GM21529 (cell line): ENCODE results near the gene TESK1.
"Not testable (repeated sequence)": the region's sequence is repeated elsewhere in the genome, so short reads cannot be mapped to it uniquely, and the experiment has no call there.

Experiments
- ATAC-seq: cut with Tn5 transposase; IDR thresholded peaks from one replicate; pipeline ENCODE4 v1.9.1; 2021; ENCODE audit not compliant: unreplicated experiment

Gene TESK1

DNA sequence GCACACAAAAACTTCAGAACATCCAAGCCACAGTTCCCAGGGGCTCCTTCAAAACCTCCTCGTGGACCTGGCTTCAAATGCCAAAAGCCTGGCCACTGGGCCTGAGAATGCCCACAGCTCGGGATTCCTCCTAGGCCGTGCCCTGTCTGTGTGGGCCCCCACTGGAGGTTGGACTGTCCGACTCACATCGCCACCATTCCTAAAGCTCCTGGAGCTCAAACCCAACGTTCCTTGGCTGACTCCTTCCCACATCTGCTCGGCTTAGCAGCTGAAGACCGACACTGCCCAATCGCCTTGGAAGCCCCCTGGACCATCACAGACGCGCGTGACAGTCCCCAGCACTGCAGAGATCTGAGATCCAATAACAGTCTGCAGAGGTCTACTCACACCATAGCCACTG lies 38.0 kb downstream of the TESK1 start:
- no peak for ATAC-seq

DNA sequence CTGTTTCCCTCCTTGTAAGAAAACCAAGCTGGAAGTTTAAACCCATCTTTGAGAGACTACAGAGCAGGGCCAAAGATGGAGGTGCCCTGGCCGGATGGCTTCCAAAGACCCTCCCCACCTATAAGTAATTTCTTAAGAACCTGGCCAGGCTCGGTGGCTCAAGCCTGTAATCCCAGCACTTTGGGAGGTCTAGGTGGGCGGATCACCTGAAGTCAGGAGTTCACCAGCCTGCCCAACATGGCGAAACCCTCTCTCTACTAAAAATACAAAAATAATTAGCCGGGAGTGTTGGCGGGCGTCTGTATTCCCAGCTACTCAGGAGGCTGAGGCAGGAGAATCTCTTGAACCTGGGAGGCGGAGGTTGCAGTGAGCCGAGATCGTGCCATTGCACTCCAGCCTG lies 40.7 kb downstream of the TESK1 start:
- not testable (repeated sequence) for ATAC-seq

DNA sequence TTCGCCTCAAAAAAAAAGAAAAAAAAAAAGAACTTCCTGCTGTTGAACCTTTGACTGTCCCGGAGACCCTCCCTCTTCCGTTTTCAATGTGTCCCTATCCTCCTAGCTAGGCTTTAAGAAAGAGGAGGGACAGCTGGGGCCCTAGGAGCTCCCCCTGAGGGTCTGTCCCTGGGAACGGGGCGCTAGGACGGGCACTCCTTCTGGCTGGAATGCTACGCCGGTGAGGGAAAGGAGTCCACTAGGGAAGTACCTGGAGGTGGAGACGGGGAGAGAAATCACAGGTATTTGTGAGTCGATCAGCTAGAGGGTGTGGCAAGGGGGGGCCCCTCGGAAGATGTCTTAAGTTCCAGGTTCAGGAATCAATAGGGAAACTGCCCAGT lies 41.1 kb downstream of the TESK1 start:
- no peak for ATAC-seq

DNA sequence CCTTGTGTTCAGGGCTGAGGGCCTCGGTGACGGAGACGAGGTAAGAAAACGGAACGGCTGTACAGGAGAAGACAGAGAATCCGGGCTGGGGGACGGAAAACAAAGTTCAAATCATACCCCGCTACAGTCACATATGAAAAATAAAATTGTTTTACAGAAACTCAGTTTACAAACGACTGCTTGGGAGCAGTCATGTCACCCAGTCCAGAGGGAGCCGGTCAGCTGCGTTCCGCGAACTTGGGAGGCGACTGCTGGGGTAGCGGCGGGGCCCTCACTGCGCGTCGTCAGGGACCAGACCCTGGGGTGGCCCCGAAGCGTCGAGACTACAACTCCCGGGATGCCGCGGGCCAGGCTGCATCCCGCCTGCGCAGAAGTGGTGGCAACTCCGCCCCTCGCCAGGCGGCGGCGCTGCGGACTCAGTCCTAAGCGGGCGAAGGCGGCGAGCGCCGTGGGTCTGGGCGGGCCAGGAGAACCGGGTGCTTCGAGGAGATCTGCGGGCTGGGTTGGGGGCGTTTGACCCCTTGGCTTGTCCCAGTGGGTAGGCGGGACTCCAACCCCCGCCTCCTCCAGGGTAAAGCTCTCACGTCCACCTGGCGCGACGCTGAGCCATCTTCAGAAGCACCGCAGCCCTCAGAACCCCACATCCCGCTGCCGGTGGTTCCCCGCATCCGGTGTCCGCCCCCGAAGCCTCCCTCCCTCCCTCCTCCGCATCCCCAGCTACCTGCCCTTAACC lies 41.6 kb downstream of the TESK1 start:
- ATAC-seq, result peak; percentile 77

DNA sequence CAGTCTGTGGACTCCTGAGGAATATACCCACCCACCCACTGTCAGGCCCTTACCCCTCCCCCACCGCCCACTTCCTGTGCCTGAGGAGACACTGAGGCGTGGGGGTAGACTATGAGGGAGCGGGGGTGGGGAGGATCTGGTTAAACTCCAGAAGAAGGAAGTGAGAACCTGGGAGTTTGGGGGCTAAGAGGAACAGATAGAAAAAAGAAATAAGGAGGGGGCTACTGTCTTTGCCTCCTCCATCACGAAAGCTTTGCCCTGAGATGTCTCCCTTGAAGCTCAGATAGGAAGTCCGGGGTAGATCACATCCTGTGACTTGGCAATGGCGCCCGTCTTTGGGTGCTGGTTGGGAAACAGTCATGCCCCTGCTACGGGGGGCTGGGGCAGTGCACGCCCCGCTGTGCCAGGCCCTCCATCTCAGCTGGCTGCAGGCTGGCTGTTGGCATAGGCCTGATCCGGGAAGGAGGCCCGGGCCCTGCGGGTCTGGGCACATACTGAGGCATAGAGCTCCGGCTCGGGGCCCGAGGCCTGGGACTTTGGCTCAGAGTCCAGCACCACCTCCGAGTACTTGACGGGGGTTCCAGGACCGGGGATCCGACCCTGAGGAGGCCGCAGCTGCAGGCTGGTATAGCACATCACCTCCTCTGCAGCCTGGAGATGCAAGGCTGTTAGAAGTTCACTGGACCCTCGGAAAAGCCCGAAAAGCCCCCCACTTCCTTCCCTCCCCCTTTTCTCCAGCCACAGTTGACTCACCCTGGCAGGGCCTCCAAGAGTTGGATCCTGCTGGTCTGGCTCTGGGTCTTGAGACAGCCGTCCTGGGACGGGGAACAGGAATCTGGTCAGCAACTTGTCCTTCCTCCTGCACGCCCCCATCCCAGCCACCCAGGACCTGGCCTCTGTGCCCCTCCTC lies 44.6 kb downstream of the TESK1 start:
- ATAC-seq, result no peak

DNA sequence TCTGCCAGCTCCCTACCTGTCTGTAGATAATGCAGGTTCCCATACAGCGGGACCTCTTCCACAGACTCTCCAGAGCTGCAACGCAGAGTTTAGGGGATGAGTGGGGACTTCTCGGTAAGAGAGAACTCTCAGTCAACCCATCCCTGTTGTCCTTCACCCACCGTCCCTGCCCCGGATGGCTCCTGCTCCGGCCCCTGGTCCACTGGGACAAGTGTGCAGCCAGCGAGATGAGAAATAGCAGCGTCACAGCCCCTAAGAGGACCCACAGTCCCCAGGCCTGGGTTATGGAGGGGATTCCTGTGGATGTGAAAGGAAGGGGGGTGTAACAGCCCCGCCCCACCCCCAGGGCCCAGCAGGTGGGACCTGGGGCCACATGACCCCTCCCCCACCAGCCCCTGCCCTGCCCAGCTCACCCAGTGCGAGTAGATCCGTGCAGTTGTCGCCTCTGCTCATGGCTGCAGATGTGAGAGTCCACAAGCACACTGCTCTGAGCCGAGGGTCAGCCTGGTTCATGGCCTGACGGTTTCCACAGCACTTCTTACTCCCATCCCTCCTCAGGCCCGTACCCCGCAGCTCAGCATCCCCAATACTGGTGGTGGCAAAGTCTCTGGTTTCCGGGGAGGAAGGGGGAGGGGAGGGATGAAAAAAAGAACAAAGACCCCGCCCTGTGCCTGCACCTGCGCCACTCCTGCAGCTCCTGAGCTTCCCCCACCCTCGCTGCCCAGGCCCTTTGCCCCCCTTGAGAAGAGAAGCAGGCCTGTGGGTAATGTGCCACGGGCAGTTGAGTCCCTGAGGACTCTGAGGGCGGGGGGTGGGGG lies 45.5 kb downstream of the TESK1 start, which contains the start of gene SIT1:
TSS of gene SIT1 (minus strand) at position 591 of the 818 bp plus-strand sequence. CDS start at position 513, 78 bp downstream.
- no peak for ATAC-seq

DNA sequence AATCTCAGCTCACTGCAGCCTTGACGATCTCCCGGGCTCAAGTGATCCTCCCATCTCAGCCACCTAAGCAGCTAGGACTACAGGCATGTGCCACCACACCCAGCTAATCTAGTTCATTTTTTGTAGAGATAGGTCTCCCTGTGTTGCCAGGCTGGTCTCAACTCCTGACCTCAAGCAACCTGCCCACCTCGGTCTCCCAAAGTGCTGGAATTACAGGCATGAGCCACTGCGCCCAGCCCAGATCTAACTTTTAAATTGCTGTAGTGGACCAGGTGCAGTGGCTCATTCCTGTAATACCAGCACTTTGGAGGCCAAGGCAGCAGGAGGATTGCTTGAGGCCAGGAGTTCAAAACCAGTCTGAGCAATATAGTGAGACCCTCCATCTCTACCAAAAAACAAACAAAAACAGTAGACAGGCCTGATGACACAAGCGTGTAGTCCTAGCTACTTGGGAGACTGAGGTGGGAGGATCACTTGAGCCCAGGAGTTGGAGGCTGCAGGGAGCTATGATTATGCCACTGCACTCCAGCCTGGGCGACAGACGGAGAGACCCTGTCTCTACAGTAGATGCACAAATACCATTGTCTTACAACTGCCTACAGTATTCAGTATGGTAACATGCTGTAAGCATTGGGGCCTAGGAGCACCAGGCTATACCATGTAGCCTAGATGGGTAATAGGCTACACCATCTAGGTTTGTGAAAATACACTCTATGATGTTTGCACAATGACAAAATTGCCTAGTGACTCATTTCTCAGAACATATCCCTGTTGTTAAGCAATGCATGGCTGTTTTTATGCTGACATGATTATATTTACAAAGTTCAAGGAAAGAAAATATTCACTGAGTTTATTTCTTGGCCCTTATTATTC lies 47.1 kb downstream of the TESK1 start:
- ATAC-seq, result no peak

DNA sequence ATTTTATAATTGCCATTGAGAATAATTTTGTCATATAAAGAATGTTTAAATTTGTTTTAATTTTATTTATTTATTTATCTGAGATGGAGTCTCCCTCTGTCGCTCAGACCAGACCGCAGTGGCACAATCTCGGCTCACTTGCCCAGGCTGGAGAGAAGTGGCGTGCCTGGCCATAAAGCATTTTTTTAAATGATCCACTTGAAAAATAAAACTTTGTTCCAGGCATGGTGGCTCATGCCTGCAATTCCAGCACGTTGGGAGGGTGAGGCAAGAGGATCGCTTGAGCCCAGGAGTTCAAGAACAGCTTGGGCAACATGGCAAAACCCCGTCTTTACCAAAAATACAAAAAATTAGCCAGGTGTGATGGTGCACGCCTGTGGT lies 47.8 kb downstream of the TESK1 start:
- ATAC-seq, result no peak

DNA sequence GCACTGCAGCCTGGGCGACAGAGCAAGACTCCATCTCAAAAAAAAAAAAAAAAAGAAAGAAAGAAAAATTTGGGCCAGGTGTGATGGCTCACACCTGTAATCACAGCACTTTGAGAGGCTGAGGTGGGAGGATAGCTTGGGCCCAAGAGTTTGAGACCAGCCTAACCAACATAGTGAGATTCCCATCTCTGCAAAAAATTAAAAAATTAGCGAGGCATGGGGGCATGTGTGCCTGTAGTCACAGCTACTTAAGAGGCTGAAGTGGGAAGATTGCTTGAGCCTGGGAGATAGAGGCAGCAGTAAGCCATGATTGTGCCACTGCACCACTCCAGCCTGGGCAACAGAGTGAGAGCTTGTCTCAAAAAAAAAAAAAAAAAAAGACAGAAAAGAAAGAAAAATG lies 48.5 kb downstream of the TESK1 start:
- no peak for ATAC-seq

DNA sequence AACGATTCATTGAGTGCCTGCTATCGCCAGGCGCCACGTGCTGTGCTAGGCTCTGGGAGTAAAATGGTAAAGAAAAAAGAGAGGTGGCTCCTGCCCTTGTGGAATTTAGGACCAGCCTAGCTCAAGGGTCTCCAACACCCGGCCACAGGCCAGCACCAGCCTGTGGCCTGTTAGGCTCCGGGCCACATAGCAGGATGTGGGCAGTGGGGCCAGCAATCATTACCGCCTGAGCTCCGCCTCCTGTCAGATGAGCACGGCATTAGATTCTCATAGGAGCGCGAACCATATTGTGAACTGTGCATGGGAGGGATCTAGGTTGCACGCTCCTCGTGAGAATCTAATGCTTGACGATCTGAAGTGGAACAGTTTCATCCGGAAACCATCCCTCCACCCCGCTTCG lies 51.3 kb downstream of the TESK1 start:
- ATAC-seq, result no peak

DNA sequence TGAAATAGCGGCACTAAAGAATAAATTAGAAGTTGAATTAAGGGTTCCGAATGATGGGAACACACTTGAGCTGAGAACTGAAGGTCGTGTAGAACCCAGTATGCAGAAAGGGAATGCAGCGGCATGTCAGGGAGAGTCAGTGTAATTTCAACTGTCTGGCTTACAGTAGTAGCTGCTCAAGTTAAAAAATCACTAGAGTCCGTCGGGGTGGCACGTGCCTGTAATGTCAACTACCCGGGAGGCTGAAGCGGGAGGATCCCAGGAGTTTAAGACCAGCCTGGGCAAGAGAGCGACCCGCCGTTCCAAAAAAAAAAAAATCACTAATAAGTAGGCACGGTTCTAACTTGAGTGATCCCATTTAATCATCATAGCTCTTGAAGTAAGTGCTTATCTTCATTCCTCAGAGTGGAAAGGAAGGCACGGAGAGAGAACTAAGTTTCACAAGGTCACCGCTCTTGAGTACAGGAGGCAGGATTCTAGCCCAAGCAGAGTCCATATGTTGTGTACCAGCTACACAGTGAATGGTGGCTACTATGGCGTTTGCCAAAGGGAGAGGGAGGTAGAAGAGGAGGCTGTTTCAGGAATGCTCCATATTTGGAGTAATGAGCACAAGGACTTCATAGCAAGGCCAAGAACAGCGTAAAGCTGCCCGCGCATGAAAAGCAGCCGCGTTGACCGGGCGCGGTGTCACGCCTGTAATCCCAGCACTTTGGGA lies 51.9 kb downstream of the TESK1 start:
- no peak for ATAC-seq

DNA sequence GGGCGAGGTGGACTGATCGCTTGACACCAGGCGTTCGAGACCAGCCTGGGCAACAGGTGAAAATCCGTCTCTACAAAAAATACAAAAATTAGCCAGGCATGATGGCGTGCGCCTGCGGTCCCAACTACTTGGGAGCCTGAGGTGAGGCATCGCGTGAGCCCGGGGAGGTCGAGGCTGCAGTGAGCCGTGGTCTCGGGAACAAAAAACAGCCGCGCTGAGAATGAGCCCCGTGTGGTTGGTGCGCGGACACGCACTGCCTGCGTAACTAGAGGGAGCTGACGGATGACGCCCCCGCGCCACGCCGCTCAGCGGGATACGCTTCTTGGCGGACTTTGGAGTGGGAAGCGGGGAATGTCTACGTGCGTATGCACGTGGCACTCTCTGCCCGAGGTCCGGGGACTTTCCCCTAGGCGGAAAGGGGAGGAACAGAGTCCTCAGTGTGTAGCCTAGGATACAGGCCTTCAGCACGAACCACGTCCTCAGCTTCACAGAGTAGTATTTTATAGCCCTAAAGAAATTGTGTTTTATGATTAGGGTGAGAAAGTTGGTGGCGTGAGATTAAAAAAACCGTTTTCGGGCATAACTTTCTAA lies 52.6 kb downstream of the TESK1 start, which contains the start of gene RMRP:
TSS of gene RMRP (minus strand) at position 474 of the 591 bp plus-strand sequence.
- ATAC-seq, result peak; percentile 86

DNA sequence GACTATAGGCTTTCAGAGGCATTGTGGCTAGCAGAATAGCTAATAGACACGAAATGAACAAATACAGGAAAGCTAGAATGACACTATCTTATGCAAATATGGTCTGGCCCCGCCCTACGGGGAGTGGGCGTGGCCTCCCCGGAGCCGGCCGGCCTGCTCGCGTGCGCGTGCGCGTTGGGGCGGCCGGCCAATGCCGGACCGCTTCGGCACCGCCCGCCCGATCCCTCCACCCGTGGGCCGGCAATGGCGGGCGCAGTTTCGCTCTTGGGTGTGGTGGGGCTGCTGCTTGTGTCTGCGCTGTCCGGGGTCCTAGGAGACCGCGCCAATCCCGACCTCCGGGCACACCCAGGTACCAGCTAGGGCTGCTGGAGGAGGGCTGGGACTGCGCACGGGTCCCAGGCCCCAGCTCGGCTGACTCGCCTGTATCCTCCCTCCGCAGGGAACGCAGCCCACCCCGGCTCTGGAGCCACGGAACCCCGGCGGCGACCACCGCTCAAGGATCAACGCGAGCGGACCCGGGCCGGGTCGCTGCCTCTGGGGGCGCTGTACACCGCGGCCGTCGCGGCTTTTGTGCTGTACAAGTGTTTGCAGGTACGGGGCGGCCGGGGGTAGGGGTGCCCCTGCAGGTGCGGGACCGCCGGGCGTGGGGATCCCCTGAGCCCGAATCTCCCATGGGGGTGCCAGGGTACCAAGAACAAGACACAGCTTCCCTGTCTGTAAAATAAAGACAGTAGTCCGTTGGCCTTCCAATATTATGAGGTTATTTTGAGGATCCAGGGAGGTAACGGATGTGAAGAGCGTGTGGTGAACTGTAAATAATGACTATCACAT lies 53.3 kb downstream of the TESK1 start, which contains the start of gene CCDC107:
TSS of gene CCDC107 (plus strand) at position 156 of the 831 bp plus-strand sequence. CDS start at position 244, 88 bp downstream.
- ATAC-seq, result peak; percentile 47

DNA sequence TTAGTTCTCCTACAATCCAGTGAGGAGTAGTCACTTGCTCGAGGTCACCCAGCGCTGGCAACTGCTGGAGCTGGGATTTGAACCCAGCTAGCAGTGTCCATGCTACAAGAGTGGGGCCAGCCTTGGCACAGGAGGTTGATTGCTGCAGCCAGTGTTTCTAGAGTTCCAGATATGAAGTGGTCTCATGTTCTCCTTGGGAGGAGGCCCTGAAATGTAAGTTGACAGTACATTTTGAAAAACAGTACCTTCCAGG lies 53.8 kb downstream of the TESK1 start:
- ATAC-seq, result peak; percentile 7

DNA sequence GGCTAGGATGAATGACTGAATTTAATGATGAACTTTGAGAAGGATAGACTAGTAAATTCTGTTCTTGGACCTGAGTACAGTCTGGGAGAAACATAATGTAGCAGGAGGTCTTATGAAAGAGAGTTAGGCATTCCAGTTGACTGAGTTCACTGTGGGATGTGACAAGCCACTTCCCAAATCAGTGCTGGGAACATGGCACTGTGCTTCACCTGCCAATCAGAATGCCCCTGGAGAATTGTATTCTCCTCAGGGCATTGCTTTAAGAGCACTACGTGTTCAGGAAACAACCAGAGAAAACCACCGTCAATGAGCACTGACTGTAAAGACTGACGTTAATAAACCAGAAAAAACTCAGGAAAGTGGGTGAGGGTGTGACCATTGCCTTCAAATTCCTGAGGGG lies 54.3 kb downstream of the TESK1 start:
- ATAC-seq, result no peak
